ENCODE results near the gene PTPRQ. TPM values are rescaled to one million over a fixed set of nuclear protein-coding genes. Genes with fewer than 3 reads are reported as not detected.

The PTPRQ gene
- total RNA-seq, 2 experiments from 2014 or later = not detected

DNA sequence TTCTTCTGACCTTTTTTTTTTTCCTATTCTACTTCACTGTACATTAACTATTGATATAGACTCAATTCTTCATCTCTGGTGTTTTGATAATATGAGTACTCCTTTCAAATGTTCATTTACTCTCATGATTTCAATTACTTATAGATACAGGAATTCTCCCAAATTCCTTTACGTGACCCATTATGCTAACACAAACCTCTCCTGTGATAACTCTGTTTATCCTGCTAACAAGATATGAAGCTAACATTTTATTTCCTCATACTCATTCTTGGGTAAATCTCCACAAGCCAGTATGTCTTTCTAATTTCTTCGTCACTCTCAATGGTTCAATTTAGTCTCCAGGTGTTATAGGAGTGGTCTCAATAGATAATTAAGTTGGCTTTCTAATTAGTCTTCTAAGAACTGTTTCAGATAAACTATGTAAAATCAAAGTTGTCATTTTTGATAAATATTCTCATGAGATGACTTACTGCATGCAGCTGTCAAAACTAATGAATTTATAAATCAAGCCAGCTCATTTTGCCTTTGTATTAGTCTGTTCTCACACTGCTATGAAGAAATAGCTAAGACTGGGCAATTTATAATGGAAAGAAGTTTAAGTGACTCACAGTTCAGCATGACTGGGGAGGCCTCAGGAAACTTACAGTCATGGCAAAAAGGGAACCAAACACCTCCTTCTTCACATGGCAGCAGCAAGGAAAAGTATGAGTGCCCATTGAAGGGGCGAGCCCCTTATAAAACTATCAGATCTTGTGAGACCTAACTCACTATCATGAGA is 132.8 kb downstream of the PTPRQ start:
- H3K9me3 Mint-ChIP-seq = peaks cover 4% of the 10 kb centered on the region
- DNase-seq = no peak
- H3K36me3 Mint-ChIP-seq = no peaks in the 10 kb centered on the region
- no peaks in the 10 kb centered on the region for H3K4me1 Mint-ChIP-seq
- H3K27me3 Mint-ChIP-seq = no peaks in the 10 kb centered on the region
- H3K27ac Mint-ChIP-seq = no peak overlapping the region
- H3K4me3 Mint-ChIP-seq = no peak overlapping the region

DNA sequence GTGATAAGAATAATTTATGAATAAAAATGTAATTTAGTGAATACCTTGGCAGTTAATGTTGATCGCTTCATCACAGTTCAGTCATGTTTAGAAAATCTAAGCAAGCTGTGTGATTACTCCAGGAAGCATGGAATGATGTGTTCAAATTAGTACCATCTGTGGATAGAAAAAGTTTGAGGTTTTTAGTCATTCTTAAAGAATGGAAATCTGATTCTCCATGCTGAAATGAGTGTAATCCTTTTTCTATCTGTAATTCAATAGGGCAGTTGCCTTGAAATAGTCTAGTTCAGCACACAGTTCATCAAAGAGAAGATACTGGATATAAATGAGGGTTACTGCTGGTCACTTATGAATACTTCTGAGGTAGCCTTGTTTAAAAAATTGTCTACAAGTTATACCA is 136.2 kb downstream of the PTPRQ start:
- no peaks in the 10 kb centered on the region for H3K27me3 Mint-ChIP-seq
- no peak for DNase-seq
- peaks cover 4% of the 10 kb centered on the region for H3K9me3 Mint-ChIP-seq
- no peak overlapping the region for H3K27ac Mint-ChIP-seq
- no peaks in the 10 kb centered on the region for H3K36me3 Mint-ChIP-seq
- H3K4me3 Mint-ChIP-seq = no peak overlapping the region
- no peaks in the 10 kb centered on the region for H3K4me1 Mint-ChIP-seq

DNA sequence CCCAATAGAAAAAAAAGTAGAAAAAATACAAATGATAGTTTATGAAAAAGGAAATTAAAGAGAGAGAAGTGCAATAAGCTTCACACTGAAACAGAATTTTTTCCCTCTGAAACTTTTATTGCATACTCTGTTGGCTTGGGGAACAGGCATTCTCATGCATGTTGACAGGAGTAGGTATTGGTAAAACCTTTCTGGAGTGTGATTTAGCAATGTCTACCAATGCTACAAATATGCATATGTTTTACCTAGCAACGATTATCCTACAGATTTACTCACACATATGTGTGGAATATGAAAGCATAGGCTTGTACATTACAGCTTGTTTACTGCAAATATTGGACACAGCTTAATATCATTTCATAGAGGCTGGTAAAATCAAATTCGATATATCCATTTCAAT is 137.7 kb downstream of the PTPRQ start:
- H3K27me3 Mint-ChIP-seq = no peaks in the 10 kb centered on the region
- H3K27ac Mint-ChIP-seq = no peak overlapping the region
- H3K4me1 Mint-ChIP-seq = no peaks in the 10 kb centered on the region
- no peak for DNase-seq
- H3K4me3 Mint-ChIP-seq = no peak overlapping the region
- peaks cover 5% of the 10 kb centered on the region for H3K9me3 Mint-ChIP-seq
- H3K36me3 Mint-ChIP-seq = no peaks in the 10 kb centered on the region

DNA sequence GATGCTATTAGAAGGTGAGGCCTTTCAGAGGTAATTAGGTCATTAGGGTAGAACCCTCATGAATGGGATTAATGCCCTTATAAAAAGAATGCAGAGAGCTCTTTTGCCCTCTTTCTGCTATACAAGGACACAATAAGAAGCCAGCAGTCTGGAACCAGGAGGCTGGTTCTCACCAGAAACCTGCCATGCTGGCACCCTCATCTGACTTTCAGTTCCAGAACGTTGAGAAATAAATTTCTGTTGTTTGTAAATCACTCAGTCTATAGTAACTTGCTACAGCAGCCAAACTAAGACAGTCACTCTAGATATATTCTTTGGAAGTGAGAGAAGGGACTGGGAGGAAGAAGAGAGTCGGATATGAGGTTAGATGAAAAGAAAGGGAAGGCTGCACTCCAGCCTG is 138.4 kb downstream of the PTPRQ start:
- no peak overlapping the region for H3K27ac Mint-ChIP-seq
- no peak for DNase-seq
- no peaks in the 10 kb centered on the region for H3K36me3 Mint-ChIP-seq
- H3K4me1 Mint-ChIP-seq = no peaks in the 10 kb centered on the region
- no peak overlapping the region for H3K4me3 Mint-ChIP-seq
- no peaks in the 10 kb centered on the region for H3K27me3 Mint-ChIP-seq
- peaks cover 5% of the 10 kb centered on the region for H3K9me3 Mint-ChIP-seq

DNA sequence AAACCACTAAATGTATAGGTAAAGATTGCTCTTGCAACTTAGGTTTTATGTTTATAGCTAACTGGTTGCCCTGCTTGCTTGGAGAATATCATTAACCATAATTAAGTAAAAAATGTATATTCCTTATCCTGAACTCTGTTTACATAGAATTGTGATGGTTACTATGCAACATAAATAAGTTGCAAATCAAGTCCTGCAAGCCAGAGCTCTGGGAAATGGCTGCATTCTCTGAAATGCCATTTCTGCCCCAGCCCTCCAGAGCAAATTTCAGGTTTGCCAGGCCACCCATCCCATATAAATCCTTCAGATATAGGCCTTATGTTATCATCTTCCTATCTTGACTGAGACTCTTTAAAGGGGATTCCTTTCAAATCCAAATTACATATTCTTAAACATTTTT is 145.0 kb downstream of the PTPRQ start:
- Mint-ChIP-seq H3K9me3 (peaks cover 3% of the 10 kb centered on the region), H3K4me3 (no peak overlapping the region), H3K36me3 (no peaks in the 10 kb centered on the region), H3K27ac (no peak overlapping the region), H3K4me1 (no peaks in the 10 kb centered on the region), H3K27me3 (no peaks in the 10 kb centered on the region)
- DNase-seq = no peak

DNA sequence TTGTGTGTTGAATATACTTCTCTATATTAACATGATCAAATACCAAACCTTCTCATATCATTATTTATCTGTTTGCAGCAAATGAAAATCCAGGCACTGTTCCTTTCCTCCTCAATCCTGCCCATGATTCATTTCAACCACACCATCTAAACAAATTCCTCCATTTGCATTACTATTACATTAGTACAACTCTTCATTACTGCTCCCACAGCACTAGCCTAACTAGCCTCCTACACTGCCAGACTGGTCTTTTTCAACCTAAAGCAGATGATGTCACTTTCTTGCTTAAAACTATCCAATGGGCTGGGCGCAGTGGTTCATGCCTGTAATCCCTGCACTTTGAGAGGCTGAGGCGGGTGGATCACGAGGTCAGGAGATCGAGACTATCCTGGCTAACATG is 146.1 kb downstream of the PTPRQ start:
- Mint-ChIP-seq H3K9me3 (peaks cover 3% of the 10 kb centered on the region), H3K27me3 (no peaks in the 10 kb centered on the region), H3K27ac (no peak overlapping the region), H3K4me1 (no peaks in the 10 kb centered on the region), H3K36me3 (no peaks in the 10 kb centered on the region), H3K4me3 (no peak overlapping the region)
- no peak for DNase-seq

DNA sequence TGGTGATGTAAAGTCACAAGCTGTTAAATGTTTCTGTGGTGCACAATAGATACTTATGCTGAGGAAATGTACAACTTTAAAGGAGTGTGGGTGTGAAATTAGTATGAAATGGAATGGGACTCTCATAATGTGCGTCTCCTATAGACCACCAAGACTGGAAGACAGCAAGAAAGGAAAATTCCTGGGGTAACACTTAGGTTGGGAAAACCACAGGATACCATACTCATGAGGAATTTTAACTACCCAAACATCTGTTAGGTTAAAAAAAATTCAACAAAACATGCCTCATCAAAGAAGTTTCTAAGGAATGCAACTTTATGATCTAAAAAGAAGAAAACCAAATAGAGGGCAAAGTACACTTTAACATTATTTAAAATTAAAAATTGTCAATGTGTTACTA is 149.7 kb downstream of the PTPRQ start:
- H3K9me3 Mint-ChIP-seq = peaks cover 2% of the 10 kb centered on the region
- H3K4me1 Mint-ChIP-seq = no peaks in the 10 kb centered on the region
- no peak overlapping the region for H3K27ac Mint-ChIP-seq
- H3K36me3 Mint-ChIP-seq = no peaks in the 10 kb centered on the region
- no peaks in the 10 kb centered on the region for H3K27me3 Mint-ChIP-seq
- no peak overlapping the region for H3K4me3 Mint-ChIP-seq
- DNase-seq = no peak

DNA sequence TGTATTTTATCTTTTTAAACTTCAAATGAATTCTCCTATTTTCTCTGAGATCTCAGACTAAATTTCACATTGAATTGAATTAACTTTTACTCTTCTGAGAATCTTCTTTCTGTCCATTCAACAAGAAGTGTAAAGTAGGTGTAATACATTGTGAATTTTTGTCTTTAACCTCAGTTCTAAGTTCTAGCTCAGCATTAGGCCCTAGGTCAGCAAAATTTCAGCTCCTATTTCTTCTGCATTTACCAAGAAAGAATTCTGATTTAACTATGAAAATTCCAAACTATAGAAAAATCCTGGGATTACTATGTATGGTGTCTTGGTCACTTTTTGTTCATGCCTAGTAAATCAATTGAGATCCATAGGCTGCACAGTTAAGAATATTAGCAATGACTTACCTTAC is 152.5 kb downstream of the PTPRQ start:
- Mint-ChIP-seq H3K36me3 (no peaks in the 10 kb centered on the region), H3K4me1 (no peaks in the 10 kb centered on the region), H3K4me3 (no peak overlapping the region), H3K27me3 (no peaks in the 10 kb centered on the region), H3K9me3 (no peaks in the 10 kb centered on the region), H3K27ac (no peak overlapping the region)
- DNase-seq = no peak

DNA sequence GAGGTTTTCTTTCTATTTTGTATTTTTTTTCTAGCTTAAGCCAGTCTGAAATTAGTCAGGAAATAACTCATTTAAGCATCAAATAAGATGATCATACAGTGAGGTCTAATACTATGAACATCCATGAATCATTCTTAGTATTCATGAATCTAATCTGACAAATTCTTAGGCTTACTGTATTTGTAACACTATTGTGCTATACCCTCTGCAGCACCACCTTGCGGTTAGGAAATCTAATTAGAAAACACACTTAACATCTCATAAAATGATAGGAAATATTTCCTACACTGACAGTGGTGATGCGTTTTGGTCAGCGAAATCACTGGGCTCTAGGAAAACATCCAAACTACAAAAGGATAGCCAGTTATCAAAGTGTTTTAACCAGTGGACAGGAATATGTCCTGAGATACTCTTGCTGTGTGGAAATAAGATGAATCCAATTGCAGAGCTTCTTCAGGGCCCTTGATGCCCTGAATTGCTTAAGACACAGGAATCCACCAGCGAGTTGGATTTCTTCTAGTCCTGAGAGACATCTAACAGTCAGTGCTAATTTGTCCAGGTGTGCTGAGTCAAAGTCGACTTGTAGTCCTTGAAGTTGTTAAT is 154.1 kb downstream of the PTPRQ start:
- Mint-ChIP-seq H3K36me3 (no peaks in the 10 kb centered on the region), H3K4me3 (no peak overlapping the region), H3K4me1 (no peaks in the 10 kb centered on the region)

DNA sequence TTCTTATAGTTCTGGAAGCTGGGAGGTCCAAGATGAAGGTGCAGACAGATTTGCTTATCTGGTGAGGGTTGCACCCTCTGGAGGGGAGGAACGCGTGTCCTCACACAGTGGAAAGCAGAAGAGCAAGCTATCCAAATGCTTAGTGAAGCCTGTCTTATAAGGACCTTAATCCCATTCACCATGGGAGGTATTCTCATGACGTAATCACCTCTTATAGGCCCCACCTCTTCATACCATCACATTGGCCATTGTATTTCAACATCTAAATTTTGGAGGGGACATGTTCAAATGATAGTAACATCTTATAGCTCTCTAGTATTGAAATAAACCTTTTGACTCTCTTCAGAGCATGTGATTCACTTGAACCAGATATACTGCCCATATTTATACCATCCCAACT is 158.4 kb downstream of the PTPRQ start:
- no peaks in the 10 kb centered on the region for H3K27me3 Mint-ChIP-seq
- H3K27ac Mint-ChIP-seq = no peak overlapping the region
- no peak overlapping the region for H3K4me3 Mint-ChIP-seq
- no peaks in the 10 kb centered on the region for H3K36me3 Mint-ChIP-seq
- H3K9me3 Mint-ChIP-seq = peaks cover 1% of the 10 kb centered on the region
- no peaks in the 10 kb centered on the region for H3K4me1 Mint-ChIP-seq
- DNase-seq = no peak

More for the DNA sequence above, 154.1 kb downstream of the PTPRQ start:
- H3K27ac Mint-ChIP-seq = no peak overlapping the region
- DNase-seq = no peak
- H3K9me3 Mint-ChIP-seq = no peaks in the 10 kb centered on the region
- no peaks in the 10 kb centered on the region for H3K27me3 Mint-ChIP-seq

DNA sequence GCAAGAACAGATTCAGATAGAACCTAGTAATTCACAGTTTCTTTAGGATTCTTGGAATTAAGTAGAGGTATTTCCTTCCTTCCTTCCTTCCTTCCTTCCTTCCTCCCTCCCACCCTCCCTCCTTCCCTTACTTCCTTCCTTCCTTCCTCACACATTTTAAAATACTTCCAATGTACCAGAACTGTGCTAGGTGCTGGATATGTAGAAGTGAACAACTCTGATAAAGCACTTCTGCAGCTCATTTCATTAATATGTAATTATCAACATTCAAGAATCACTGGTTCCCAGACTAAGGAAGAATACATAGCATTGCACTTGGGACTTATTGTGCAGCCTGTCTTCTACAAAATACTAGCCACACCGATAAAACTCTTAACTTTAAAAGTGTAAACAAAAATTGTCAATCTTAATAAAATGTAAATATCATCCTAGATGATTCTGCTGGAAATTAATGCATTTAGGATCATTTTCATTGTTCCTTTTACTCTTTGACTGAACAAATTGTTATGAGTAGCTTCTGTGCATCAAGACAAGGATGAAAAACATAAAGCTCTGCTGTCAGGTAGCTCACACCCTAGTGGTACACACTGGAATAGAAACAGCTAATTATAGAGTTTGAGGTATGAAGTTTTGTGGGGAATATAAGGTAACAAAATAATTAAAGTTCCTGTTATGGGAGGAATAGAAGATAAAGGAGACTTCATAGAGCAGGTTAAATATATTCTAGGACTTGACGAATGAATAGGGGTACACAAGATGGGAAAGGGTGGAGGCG is 163.5 kb downstream of the PTPRQ start:
- Mint-ChIP-seq H3K4me1 (no peaks in the 10 kb centered on the region), H3K9me3 (peaks cover 1% of the 10 kb centered on the region), H3K36me3 (no peaks in the 10 kb centered on the region), H3K4me3 (no peak overlapping the region), H3K27me3 (no peaks in the 10 kb centered on the region), H3K27ac (no peak overlapping the region)
- DNase-seq = no peak

DNA sequence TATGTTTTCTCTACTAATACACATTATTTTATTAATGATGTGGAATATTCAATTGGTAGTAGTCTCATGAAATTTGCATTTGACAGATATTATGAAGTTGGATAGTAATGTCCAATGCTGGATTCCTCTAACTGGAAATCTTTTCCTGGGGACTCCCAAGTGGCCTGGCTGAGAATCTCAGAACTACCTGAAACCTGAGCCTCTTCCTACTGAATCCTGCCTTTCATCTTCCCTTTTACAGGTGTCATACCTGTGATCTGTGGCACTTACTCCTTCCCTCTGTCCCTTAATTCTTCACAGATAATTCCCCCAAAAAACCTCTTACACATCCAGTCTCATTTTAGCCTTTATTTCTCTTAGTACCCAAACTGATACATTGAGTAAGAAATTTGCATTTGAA is 173.7 kb downstream of the PTPRQ start:
- H3K9me3 Mint-ChIP-seq = no peaks in the 10 kb centered on the region
- no peak overlapping the region for H3K27ac Mint-ChIP-seq
- no peaks in the 10 kb centered on the region for H3K36me3 Mint-ChIP-seq

DNA sequence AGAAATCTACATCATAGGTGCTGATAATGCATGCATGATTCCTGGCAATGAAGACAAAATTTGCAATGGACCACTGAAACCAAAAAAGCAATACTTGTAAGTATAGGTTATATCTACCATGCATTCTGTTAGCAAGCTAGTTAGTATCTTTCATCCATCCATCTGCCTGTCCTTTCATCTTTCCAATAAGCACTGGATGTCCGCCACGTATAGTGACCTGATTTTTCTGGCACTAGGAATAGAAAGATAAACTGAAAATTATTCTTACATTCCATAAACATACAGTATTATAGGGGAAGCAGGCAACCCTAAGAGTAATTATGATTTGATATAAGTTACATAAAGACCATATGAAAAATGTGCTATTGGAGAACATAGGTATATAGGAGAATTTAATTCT is 176.2 kb downstream of the PTPRQ start:
- H3K9me3 Mint-ChIP-seq = peaks cover under 1% of the 10 kb centered on the region
- H3K27me3 Mint-ChIP-seq = no peaks in the 10 kb centered on the region
- no peak overlapping the region for H3K4me3 Mint-ChIP-seq
- H3K27ac Mint-ChIP-seq = no peak overlapping the region
- no peak for DNase-seq
- H3K36me3 Mint-ChIP-seq = no peaks in the 10 kb centered on the region
- H3K4me1 Mint-ChIP-seq = no peaks in the 10 kb centered on the region

More for the DNA sequence above, 173.7 kb downstream of the PTPRQ start:
- Mint-ChIP-seq H3K27me3 (no peaks in the 10 kb centered on the region), H3K4me3 (no peak overlapping the region), H3K4me1 (no peaks in the 10 kb centered on the region)
- no peak for DNase-seq

DNA sequence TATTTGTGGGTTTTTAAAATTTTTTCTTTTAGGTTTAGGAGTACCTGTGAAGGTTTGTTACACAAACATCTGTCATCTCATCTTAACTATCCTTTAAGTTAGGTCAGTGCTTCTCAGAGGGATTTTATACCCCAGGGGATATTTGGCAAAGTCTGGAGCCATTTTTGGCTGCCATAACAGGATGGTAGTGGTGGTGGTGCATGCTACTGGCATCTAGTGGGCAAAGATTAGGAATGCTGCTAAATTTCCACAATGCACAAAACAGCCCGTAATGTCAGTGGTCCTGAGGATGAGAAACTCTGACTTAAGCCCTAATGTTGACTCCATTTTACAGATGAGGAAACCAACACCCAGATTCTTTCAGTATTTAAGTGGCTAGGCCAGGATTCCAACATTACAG is 178.2 kb downstream of the PTPRQ start:
- Mint-ChIP-seq H3K27ac (no peak overlapping the region), H3K9me3 (peaks cover 2% of the 10 kb centered on the region), H3K4me3 (no peak overlapping the region), H3K27me3 (no peaks in the 10 kb centered on the region), H3K4me1 (no peaks in the 10 kb centered on the region), H3K36me3 (no peaks in the 10 kb centered on the region)
- DNase-seq = no peak

DNA sequence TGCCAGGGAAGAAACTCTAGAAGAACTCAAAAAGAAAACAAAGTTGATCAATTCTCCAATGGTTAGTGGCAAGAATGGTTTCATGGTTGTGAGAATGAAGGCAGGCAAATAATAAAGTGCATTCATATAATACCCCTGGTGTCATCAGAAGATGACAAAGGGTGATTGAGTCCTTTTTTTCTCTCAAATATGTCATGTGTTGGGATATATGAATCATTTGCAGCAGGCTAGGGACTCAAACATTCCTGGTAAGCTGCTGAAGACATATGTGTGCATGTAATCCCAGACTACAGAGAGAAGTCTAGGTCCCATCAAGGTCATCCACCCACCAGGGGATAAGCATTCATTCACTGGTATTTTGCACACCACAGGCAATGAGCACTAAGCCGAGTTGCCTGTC is 181.0 kb downstream of the PTPRQ start:
- Mint-ChIP-seq H3K9me3 (peaks cover 9% of the 10 kb centered on the region), H3K36me3 (no peaks in the 10 kb centered on the region), H3K4me3 (no peak overlapping the region)

More for the DNA sequence above, 181.0 kb downstream of the PTPRQ start:
- Mint-ChIP-seq H3K27me3 (no peaks in the 10 kb centered on the region), H3K4me1 (no peaks in the 10 kb centered on the region), H3K27ac (no peak overlapping the region)
- DNase-seq = no peak

Data from activated naive CD8-positive, alpha-beta T cell treated with anti-CD3 and anti-CD28 coated beads for 36 hours (primary cell).